PFSK-1 (cell line): Measurements from ENCODE around the gene GUCY1A1.

Source experiments
- POLR2AphosphoS5 ChIP-seq: IDR thresholded peaks from 2 replicates; pipeline ENCODE4 v1.6.1; 2012; ENCODE audit warnings: low read depth, mild to moderate bottlenecking, control low read depth, low read length, moderate library complexity
- TF ChIP-seq, protein P1 (sequence below), 2 experiments: IDR thresholded peaks; 2 replicates each; pipeline versions ENCODE4 v1.6.1 to v1.8.0; 2011 to 2012; ENCODE audit warnings: low read depth in 2 of 2, low read length in 2 of 2, control low read depth in 1 of 2, inconsistent platforms in 1 of 2, mild to moderate bottlenecking in 1 of 2, moderate library complexity in 1 of 2; ENCODE audit not compliant: insufficient read depth in 1 of 2

DNA sequence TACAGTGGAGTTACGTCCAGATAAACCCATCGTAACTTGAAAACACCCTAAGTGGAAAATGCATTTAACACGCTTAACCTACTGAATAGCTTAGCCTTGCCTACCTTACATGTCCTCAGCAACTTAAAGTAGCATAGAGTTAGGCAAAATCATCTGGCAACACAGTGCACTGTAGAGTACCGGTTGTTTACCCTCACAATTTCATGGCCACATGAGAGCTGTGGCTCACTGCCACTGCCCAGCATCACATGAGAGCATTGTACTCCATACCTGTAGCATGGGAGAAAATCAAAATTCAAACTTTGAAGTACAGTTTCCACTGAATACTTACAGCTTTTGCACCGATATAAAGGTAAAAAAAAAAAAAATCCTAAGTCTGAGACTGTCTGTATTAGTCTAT is 40.6 kb downstream of the GUCY1A1 start:
- TF ChIP-seq, protein P1, sequence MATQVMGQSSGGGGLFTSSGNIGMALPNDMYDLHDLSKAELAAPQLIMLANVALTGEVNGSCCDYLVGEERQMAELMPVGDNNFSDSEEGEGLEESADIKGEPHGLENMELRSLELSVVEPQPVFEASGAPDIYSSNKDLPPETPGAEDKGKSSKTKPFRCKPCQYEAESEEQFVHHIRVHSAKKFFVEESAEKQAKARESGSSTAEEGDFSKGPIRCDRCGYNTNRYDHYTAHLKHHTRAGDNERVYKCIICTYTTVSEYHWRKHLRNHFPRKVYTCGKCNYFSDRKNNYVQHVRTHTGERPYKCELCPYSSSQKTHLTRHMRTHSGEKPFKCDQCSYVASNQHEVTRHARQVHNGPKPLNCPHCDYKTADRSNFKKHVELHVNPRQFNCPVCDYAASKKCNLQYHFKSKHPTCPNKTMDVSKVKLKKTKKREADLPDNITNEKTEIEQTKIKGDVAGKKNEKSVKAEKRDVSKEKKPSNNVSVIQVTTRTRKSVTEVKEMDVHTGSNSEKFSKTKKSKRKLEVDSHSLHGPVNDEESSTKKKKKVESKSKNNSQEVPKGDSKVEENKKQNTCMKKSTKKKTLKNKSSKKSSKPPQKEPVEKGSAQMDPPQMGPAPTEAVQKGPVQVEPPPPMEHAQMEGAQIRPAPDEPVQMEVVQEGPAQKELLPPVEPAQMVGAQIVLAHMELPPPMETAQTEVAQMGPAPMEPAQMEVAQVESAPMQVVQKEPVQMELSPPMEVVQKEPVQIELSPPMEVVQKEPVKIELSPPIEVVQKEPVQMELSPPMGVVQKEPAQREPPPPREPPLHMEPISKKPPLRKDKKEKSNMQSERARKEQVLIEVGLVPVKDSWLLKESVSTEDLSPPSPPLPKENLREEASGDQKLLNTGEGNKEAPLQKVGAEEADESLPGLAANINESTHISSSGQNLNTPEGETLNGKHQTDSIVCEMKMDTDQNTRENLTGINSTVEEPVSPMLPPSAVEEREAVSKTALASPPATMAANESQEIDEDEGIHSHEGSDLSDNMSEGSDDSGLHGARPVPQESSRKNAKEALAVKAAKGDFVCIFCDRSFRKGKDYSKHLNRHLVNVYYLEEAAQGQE (IDR thresholded peaks at IDR 0.05; ENCODE audit: insufficient read depth in 1 of 2, low read depth in 2 of 2, low read length in 2 of 2), result no peak
- TF ChIP-seq POLR2AphosphoS5, result no peak
